ENCODE measurements around the gene PDZD8. TPM values are rescaled to one million over a fixed set of nuclear protein-coding genes. Genes with fewer than 3 reads are reported as not detected.

The PDZD8 gene
- total RNA-seq, 2 donors from 2014 or later = 22.7 to 38.7 TPM

DNA sequence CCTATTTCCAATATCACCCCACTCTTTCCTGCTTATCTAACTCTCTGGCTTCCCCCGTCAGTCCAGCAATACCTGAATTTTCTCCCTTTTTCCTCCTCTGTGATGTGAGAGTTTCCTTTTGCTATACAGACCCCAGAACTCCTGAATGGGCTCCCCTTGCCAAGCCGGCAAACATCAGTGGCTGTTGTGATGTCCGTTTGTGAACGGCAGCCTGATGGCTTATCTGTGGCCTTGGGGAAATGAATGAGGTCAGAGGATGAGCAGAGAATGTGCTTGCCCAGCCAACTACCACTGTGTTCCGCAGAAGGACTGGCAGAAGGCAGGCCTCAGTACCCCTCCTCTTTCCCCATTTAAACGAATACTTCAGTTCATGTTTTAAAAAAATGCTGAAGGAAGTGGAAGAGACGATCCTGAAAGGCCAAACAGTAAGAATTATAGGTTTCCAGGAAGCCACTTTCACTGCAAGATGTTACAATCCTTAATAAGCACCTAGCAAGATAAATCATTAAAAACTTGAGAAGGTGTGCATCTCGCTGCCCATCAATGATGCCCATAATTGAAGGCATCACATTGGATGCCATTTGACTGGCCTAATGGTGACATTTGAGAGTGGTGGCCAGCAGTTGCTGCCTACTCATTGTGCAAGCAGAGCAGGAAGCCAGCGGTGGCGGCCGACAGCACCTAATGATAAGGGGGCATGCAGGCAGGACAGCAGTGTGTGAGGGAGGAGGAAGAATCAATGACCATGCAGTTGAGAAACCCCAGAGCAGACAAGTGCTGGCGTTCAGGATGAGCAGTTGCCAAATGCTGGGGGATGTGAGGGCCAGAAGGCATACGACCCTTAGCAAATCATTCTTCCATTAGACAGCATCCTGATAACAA, 102.8 kb downstream of the PDZD8 start:
- TF ChIP-seq, protein P1, sequence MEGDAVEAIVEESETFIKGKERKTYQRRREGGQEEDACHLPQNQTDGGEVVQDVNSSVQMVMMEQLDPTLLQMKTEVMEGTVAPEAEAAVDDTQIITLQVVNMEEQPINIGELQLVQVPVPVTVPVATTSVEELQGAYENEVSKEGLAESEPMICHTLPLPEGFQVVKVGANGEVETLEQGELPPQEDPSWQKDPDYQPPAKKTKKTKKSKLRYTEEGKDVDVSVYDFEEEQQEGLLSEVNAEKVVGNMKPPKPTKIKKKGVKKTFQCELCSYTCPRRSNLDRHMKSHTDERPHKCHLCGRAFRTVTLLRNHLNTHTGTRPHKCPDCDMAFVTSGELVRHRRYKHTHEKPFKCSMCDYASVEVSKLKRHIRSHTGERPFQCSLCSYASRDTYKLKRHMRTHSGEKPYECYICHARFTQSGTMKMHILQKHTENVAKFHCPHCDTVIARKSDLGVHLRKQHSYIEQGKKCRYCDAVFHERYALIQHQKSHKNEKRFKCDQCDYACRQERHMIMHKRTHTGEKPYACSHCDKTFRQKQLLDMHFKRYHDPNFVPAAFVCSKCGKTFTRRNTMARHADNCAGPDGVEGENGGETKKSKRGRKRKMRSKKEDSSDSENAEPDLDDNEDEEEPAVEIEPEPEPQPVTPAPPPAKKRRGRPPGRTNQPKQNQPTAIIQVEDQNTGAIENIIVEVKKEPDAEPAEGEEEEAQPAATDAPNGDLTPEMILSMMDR (IDR thresholded peaks at IDR 0.05) = no peak
- TF ChIP-seq POLR2AphosphoS5 (IDR thresholded peaks at IDR 0.05) = no peak

DNA sequence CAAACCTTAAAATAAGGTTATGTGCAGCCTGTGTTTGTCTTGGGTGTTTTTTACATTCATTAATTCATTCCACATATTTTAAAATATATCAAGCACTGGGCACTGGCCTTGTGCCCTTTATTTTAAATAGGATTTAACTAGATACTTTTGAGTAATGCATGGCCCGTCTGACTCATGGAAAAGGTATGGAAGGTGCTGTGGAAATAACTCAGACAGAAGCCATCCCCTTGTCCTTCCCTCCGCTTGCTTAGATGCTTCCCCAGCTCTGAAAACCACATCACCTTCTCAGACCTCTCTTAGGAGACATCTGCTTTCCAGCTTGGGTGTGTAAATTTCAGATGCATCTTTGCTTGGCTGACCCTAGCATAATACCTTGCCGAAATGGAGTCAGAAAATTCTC, 103.8 kb downstream of the PDZD8 start:
- Histone ChIP-seq H3K4me3 (no peak overlapping the region), H3K27ac (no peak overlapping the region), H3K4me1 (replicated peaks) (no peaks in the 10 kb centered on the region), H3K27me3 (replicated peaks; ENCODE audit: insufficient read depth) (no peaks in the 10 kb centered on the region), H3K36me3 (no peaks in the 10 kb centered on the region), H3K9me3 (no peaks in the 10 kb centered on the region)
- 75% methylated on average over 3 of the region's 3 CpGs for WGBS
- TF ChIP-seq POLR2AphosphoS5 (IDR thresholded peaks at IDR 0.05) (no peak), POLR2A (IDR thresholded peaks at IDR 0.05) (no peak)
- TF ChIP-seq, protein P1 (IDR thresholded peaks at IDR 0.05) = no peak
- intact Hi-C loops (cut with DNase I) = no loop called here
- no peak for DNase-seq (ENCODE audit: low spot score)

More for the DNA sequence above, 102.8 kb downstream of the PDZD8 start:
- Histone ChIP-seq H3K4me1 (replicated peaks) (no peaks in the 10 kb centered on the region), H3K27ac (no peak overlapping the region), H3K36me3 (no peaks in the 10 kb centered on the region), H3K27me3 (replicated peaks; ENCODE audit: insufficient read depth) (no peaks in the 10 kb centered on the region), H3K9me3 (no peaks in the 10 kb centered on the region), H3K4me3 (no peak overlapping the region)
- intact Hi-C loops (cut with DNase I) = no loop called here
- no peak for DNase-seq (ENCODE audit: low spot score)
- 75% methylated on average over 13 of the region's 13 CpGs for WGBS

DNA sequence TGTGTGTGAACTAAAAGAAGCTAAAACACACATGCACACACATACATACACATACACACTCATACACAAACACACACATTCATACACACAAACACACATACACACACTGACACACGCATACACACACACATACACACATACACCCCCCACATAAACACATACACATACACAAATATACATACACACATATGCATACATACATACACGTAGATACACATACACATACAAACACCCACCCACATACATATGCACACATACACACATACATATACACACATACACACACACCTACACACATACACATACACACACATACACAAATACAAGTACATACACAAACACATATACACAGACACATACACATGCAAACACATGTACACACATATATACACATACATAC, 106.3 kb downstream of the PDZD8 start:
- H3K4me1 ChIP-seq (replicated peaks) = no peaks in the 10 kb centered on the region
- no peak overlapping the region for H3K4me3 ChIP-seq
- no peaks in the 10 kb centered on the region for H3K9me3 ChIP-seq
- no peak overlapping the region for H3K27ac ChIP-seq
- H3K27me3 ChIP-seq (replicated peaks; ENCODE audit: insufficient read depth) = no peaks in the 10 kb centered on the region
- no peak for DNase-seq (ENCODE audit: low spot score)
- TF ChIP-seq, protein P1 (IDR thresholded peaks at IDR 0.05) = no peak
- TF ChIP-seq POLR2AphosphoS5 (IDR thresholded peaks at IDR 0.05) = no peak
- TF ChIP-seq POLR2A (IDR thresholded peaks at IDR 0.05) = no peak
- no peaks in the 10 kb centered on the region for H3K36me3 ChIP-seq
- whole genome bisulfite sequencing = 97% methylated on average over 2 of the region's 2 CpGs
- intact Hi-C loops (cut with DNase I) = no loop called here

DNA sequence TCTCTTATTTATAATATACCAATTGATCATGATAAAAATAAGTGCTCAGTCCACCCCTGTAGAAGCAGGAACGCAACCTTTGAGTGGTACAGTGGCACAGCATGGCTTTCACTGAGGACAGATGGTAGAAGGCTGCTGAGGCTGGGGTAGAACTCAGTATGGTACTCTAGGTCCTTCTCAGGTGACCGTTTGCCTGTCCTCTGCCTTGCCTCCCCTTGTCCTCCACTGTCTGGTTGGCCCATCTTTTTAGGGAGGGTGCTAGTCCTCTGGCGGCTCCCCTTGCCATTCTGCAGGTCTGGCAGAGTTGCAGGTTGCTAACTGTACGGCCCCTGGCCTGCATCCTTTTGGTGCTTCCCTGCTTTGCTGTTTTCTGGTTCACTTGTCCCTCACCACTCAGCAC, 107.0 kb downstream of the PDZD8 start:
- Histone ChIP-seq H3K27ac (no peak overlapping the region), H3K9me3 (no peaks in the 10 kb centered on the region), H3K27me3 (replicated peaks; ENCODE audit: insufficient read depth) (no peaks in the 10 kb centered on the region), H3K36me3 (no peaks in the 10 kb centered on the region), H3K4me1 (replicated peaks) (no peaks in the 10 kb centered on the region), H3K4me3 (no peak overlapping the region)
- intact Hi-C loops (cut with DNase I) = no loop called here
- 94% methylated on average over 4 of the region's 4 CpGs for WGBS
- TF ChIP-seq, protein P1 (IDR thresholded peaks at IDR 0.05) = no peak
- TF ChIP-seq POLR2A (IDR thresholded peaks at IDR 0.05) = no peak
- no peak for TF ChIP-seq POLR2AphosphoS5 (IDR thresholded peaks at IDR 0.05)
- DNase-seq (ENCODE audit: low spot score) = no peak

DNA sequence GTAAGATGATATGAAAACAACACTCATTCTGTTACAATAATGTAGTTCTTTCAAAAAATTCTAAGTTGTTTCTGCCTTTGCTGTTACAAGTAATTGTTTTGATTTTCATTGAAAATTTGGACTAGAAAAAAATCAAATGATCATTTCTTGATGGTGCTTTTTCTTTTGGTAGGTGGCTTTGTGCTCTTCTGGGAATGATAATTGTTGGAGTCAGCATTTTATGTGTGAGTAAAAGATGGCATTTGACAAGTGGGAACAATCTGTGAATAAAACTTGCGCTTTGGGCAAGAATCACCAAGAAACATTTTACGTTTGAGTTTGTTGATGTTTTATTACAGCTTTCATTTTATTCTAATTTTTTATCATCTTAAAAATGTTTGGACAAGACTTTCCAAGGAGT, 108.4 kb downstream of the PDZD8 start:
- H3K9me3 ChIP-seq = no peaks in the 10 kb centered on the region
- no peaks in the 10 kb centered on the region for H3K27me3 ChIP-seq (replicated peaks; ENCODE audit: insufficient read depth)
- 78% methylated on average over 2 of the region's 2 CpGs for WGBS
- TF ChIP-seq, protein P1 (IDR thresholded peaks at IDR 0.05) = no peak
- TF ChIP-seq POLR2AphosphoS5 (IDR thresholded peaks at IDR 0.05) = no peak
- H3K36me3 ChIP-seq = no peaks in the 10 kb centered on the region
- intact Hi-C loops (cut with DNase I) = no loop called here
- no peak overlapping the region for H3K4me3 ChIP-seq
- no peak overlapping the region for H3K27ac ChIP-seq
- DNase-seq (ENCODE audit: low spot score) = no peak
- H3K4me1 ChIP-seq (replicated peaks) = no peaks in the 10 kb centered on the region

Data from prostate gland (tissue), 2 donors.